ENCODE data around the gene TOLLIP.

GRCh38 chr11:1271927-1272326 is 37.5 kb downstream of the TOLLIP start:
- no peak for TF ChIP-seq POLR2AphosphoS5 (IDR thresholded peaks at IDR 0.05; ENCODE audit: borderline replicate concordance, low read depth, low read length)
- TF ChIP-seq EZH2 (IDR thresholded peaks at IDR 0.05), result no peak
- no peak for TF ChIP-seq FOXP2 (optimal IDR thresholded peaks at IDR 0.05; ENCODE audit: control extremely low read depth, extremely low read length, insufficient read depth)
